Astrocyte (in vitro differentiated cells and primary cell): ENCODE results near the gene EPB41L4B. TPM values are rescaled to one million over a fixed set of nuclear protein-coding genes. Genes with fewer than 3 reads are reported as not detected.

Experiments
- DNase-seq: peaks from one replicate; pipeline ENCODE4 v3.0.0-alpha.2; 2010; ENCODE audit warnings: low read depth
- FAIRE-seq: peaks from 2 replicates; lab custom pipeline; 2011; peaks lifted over from hg19 to GRCh38; lab: Jason Lieb, UNC
- H2AFZ ChIP-seq: 2 replicates; pipeline ENCODE4 v1.6.0; 2012; ENCODE audit warnings: low read depth, low read length, inconsistent platforms
- H3K27ac ChIP-seq: 2 replicates; pipeline ENCODE4 v1.5.1; 2011; ENCODE audit warnings: low read depth, low read length, inconsistent platforms
- H3K27me3 ChIP-seq: 2 replicates; pipeline ENCODE4 v1.6.0; 2011; ENCODE audit warnings: low read length, inconsistent platforms; ENCODE audit not compliant: insufficient read depth
- H3K36me3 ChIP-seq: 2 replicates; pipeline ENCODE4 v1.5.1; 2011; ENCODE audit warnings: low read length, inconsistent platforms; ENCODE audit not compliant: insufficient read depth
- H3K4me1 ChIP-seq: 2 replicates; pipeline ENCODE4 v1.5.1; 2011; ENCODE audit warnings: low read length, inconsistent platforms; ENCODE audit not compliant: insufficient read depth
- H3K4me2 ChIP-seq: 2 replicates; pipeline ENCODE4 v1.6.0; 2012; ENCODE audit warnings: low read length, inconsistent platforms
- H3K4me3 ChIP-seq: 2 replicates; pipeline ENCODE4 v1.5.1; 2011; ENCODE audit warnings: low read depth, mild to moderate bottlenecking, low read length, inconsistent platforms; ENCODE audit not compliant: insufficient read depth
- H3K79me2 ChIP-seq: 2 replicates; pipeline ENCODE4 v1.6.0; 2012; ENCODE audit warnings: mild to moderate bottlenecking, low read length, inconsistent platforms; ENCODE audit not compliant: insufficient read depth
- H3K9ac ChIP-seq: 2 replicates; pipeline ENCODE4 v1.6.0; 2012; ENCODE audit warnings: mild to moderate bottlenecking, low read length, inconsistent platforms
- H3K9me3 ChIP-seq: 2 replicates; pipeline ENCODE4 v1.5.1; 2012; ENCODE audit warnings: low read depth, mild to moderate bottlenecking, low read length, inconsistent platforms; ENCODE audit not compliant: insufficient read depth
- H4K20me1 ChIP-seq: 2 replicates; pipeline ENCODE4 v1.6.0; 2012; ENCODE audit warnings: low read length, inconsistent platforms; ENCODE audit not compliant: insufficient read depth
- H3K27ac Mint-ChIP-seq: one replicate; pipeline ENCODE4 v1.8.0; 2021; ENCODE audit warnings: mild to moderate bottlenecking, mixed read lengths; ENCODE audit not compliant: unreplicated experiment
- H3K27me3 Mint-ChIP-seq: one replicate; pipeline ENCODE4 v1.8.0; 2021; ENCODE audit warnings: low read depth, mixed read lengths; ENCODE audit not compliant: unreplicated experiment
- H3K36me3 Mint-ChIP-seq: one replicate; pipeline ENCODE4 v1.8.0; 2021; ENCODE audit warnings: low read depth, mixed read lengths; ENCODE audit not compliant: unreplicated experiment
- H3K4me1 Mint-ChIP-seq: one replicate; pipeline ENCODE4 v1.8.0; 2021; ENCODE audit warnings: low read depth, mixed read lengths; ENCODE audit not compliant: unreplicated experiment
- H3K4me3 Mint-ChIP-seq: one replicate; pipeline ENCODE4 v1.8.0; 2021; ENCODE audit warnings: mild to moderate bottlenecking, moderate library complexity, mixed read lengths; ENCODE audit not compliant: unreplicated experiment
- H3K9me3 Mint-ChIP-seq: one replicate; pipeline ENCODE4 v1.8.0; 2021; ENCODE audit warnings: mild to moderate bottlenecking, mixed read lengths; ENCODE audit not compliant: unreplicated experiment
- CTCF ChIP-seq: IDR thresholded peaks from 2 replicates; pipeline ENCODE4 v1.5.1; 2011; ENCODE audit warnings: low read depth, mild to moderate bottlenecking, inconsistent platforms, low read length, moderate library complexity; ENCODE audit not compliant: insufficient read depth
- EZH2 ChIP-seq: IDR thresholded peaks from 2 replicates; pipeline ENCODE4 v1.6.1; 2012; ENCODE audit warnings: mild to moderate bottlenecking, low read length, inconsistent platforms; ENCODE audit not compliant: insufficient read depth
- total RNA-seq: library from RNA; stranded (reverse); gene quantifications from 2 replicates; pipeline ENCODE4 v1.2.1, GENCODE V29; 2021

EPB41L4B gene
- total RNA-seq, 1 donor from 2014 or later: 2.0 TPM

GRCh38 chr9:109270971-109271925 is 49.6 kb downstream of the EPB41L4B start:
- Histone ChIP-seq H4K20me1 (no peaks in the 10 kb centered on the region), H3K27ac (no peak overlapping the region), H3K9ac (no peak overlapping the region), H3K4me2 (no peak overlapping the region), H3K27me3 (no peaks in the 10 kb centered on the region), H3K4me1 (no peaks in the 10 kb centered on the region), H2AFZ (no peak overlapping the region), H3K79me2 (no peaks in the 10 kb centered on the region), H3K36me3 (no peaks in the 10 kb centered on the region), H3K9me3 (no peaks in the 10 kb centered on the region), H3K4me3 (no peak overlapping the region)
- TF ChIP-seq EZH2 (no peak), CTCF (no peak)
- H3K4me1 Mint-ChIP-seq: no peaks in the 10 kb centered on the region
- H3K4me3 Mint-ChIP-seq: no peak overlapping the region
- FAIRE-seq (no peak), DNase-seq (no peak)
- H3K36me3 Mint-ChIP-seq: no peaks in the 10 kb centered on the region
- H3K9me3 Mint-ChIP-seq: peaks cover 6% of the 10 kb centered on the region
- no peak overlapping the region for H3K27ac Mint-ChIP-seq
- peaks cover 11% of the 10 kb centered on the region for H3K27me3 Mint-ChIP-seq

GRCh38 chr9:109270441-109270840 is 50.4 kb downstream of the EPB41L4B start:
- no peak overlapping the region for H3K9ac ChIP-seq
- no peak for FAIRE-seq
- H3K9me3 Mint-ChIP-seq: peaks cover 6% of the 10 kb centered on the region

More at GRCh38 chr9:109270441-109270840, 50.4 kb downstream of the EPB41L4B start:
- Histone ChIP-seq H3K27me3 (no peaks in the 10 kb centered on the region), H3K79me2 (no peaks in the 10 kb centered on the region), H3K4me2 (no peak overlapping the region), H3K4me3 (no peak overlapping the region), H3K4me1 (no peaks in the 10 kb centered on the region), H3K9me3 (no peaks in the 10 kb centered on the region), H3K36me3 (no peaks in the 10 kb centered on the region), H3K27ac (no peak overlapping the region), H4K20me1 (no peaks in the 10 kb centered on the region), H2AFZ (no peak overlapping the region)
- no peaks in the 10 kb centered on the region for H3K36me3 Mint-ChIP-seq
- peaks cover 9% of the 10 kb centered on the region for H3K27me3 Mint-ChIP-seq
- H3K4me3 Mint-ChIP-seq: no peak overlapping the region
- DNase-seq: no peak
- H3K27ac Mint-ChIP-seq: no peak overlapping the region
- H3K4me1 Mint-ChIP-seq: no peaks in the 10 kb centered on the region
- TF ChIP-seq EZH2 (no peak), CTCF (no peak)
